NCI-H1048 (cell line): ENCODE results near the gene TMEM95.
"Not testable (repeated sequence)": the region's sequence is repeated elsewhere in the genome, so short reads cannot be mapped to it uniquely, and the experiment has no call there.

ENCODE experiments used
- DNase-seq: peaks from one replicate; lab custom pipeline; 2025; lab: John Stamatoyannopoulos, UW

TMEM95 gene

DNA sequence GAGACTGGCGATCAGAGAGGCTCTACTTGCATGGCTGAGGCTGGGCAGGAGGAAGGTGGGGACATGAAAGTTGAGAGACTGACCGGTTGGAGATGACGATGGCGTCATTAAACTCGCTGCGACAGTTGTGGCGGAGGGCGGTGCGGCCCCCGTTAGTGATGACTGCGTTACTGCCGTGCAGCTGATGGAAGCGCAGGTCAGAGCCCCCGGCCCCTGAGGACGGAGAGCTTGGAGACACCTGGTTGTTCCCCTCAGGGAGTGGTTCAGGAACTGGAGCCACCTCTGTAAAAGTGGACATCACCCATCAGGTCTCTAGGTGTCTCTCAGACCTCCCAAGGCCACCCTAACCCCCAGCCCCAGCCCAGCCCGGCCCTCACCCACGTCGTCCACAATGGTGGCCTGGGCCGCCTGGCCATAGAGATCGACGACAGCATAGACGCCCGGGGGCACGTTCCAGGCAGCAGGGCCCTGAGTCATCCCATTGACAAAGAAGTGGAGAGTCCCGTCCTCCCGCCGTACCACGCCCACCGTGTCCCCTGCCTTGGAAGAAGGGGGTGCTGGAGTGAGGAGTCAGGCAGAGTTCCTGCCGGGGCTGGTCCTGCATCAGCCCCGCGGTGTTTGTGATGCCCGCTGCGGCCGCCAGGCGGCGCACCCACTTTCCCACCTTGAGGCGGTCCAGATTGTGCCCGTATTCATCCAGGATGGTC is 31.1 kb upstream of the TMEM95 start:
- DNase-seq: no peak

DNA sequence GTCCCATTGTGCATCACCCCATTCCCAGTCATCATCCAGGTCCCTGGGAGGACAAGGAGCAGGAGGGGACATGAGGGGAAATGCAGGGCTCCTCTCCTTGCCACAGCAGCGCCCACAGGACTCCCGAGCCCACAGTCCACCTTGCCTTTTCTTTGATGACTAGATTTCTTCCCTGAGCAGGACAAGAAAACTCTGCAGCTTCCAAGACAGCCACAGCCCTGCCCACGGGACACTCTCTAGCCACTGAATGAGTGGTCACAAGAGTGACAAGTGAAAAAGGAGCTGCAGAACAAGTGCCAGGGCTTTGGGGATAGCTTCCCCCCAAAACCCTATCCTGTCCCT is 30.5 kb upstream of the TMEM95 start:
- DNase-seq: no peak

- no peak for DNase-seq
Observed at GRCh38 chr17:7325031-7325528, 29.9 kb upstream of the TMEM95 start.

GRCh38 chr17:7326186-7326585 is 28.8 kb upstream of the TMEM95 start:
- DNase-seq: no peak

DNA sequence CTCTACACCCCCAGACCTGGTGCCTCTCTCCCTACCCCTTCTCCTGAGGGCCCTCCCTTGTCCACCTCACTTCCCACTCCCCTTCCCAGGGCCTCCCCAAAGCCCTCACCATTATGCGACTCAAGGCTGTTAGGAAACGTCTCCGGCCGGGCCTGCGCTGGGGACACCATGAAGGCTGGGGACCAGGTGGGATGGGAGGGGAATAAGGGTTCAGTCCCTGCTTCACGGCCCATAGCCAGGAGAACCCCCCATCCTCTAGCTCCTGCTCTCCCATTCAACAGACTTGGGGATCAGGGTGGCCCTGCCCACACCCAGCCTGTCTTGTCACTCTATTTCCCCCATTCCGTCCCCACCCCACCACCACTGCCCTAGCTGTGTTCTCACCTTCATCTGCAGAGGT is 27.9 kb upstream of the TMEM95 start:
- DNase-seq: no peak

- DNase-seq: no peak
Observed at GRCh38 chr17:7327501-7327900, 27.5 kb upstream of the TMEM95 start.

GRCh38 chr17:7328009-7328408 is 26.9 kb upstream of the TMEM95 start:
- DNase-seq: no peak

- DNase-seq: no peak
Observed at GRCh38 chr17:7328840-7329373, 26.0 kb upstream of the TMEM95 start, which contains the start of gene NEURL4. Gene NEURL4 (minus strand): TSS chr17:7329335. CDS start chr17:7329312, 23 bp downstream.

GRCh38 chr17:7329374-7329996 is 25.5 kb upstream of the TMEM95 start:
- DNase-seq: peak; percentile 100

DNA sequence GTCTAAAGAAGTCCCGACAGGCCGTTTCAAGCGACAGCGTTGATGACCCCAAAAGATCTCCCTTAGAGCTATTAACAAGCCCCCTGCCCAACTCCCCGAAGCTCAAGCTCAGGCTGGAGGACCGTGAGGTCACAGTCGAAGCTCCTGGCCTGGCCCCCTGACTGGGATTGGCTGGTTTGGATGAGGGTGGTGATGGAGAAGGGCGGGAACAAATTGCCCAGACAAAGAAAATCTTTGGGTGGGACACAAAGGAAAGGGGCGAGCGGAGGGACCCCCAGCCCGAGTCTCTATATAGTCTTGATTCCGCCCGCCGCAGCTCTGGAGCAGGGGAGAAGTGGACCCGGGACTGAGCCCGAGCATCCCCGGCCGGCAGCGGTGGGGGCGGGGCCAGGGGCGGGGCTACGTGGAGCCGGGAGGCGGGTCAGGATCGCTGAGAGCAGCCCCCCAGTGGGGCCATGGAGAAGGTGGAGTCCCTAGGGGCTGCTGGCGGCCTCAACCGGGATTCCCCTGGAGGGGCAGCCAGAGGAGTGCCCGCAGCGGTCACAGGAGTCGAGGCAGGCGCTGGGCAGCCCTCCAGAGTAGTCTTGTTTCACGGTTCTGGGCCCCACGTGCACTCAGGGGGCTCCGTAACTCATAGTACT is 24.8 kb upstream of the TMEM95 start:
- DNase-seq: peak; percentile 18

DNA sequence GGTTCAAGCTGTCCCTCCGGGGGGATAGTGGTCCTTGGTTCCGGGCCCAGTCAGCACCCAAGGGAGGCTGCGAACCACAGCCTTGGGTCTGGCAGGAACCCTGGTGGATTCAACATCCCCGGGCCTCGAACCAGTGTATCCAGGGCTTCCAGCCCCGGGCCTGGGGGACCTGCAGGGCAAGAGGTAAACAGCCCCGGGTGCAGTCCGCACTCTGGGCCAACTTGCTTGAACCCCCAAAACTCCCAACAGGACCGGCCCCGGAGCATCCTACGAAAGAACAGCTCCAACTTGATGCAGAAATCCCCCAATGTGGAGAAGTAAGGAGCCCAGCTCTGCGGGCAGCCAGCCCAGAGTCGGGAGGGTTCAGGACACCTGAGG is 24.3 kb upstream of the TMEM95 start:
- no peak for DNase-seq

DNA sequence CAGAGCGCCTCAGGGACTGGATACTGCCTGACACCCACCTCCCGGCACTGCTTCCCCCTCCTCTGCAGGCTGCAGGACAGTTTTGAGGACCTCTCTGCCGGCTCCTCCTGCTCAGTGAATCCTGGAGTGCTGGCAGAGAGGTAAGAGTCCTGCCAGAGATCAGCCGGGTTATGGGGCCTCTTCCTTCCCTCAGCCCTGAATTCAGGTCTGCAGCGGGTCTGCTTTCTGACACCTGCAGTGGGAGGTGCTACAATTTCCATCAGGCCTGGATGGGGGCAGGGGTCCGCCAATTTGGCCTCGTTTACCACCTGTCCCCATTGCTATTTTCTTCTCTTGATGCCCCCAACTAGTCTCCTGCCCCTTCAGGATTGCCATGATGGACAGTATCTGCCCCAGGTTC is 22.8 kb upstream of the TMEM95 start:
- DNase-seq: no peak

GRCh38 chr17:7332600-7333069 is 22.3 kb upstream of the TMEM95 start:
- not testable (repeated sequence) for DNase-seq

DNA sequence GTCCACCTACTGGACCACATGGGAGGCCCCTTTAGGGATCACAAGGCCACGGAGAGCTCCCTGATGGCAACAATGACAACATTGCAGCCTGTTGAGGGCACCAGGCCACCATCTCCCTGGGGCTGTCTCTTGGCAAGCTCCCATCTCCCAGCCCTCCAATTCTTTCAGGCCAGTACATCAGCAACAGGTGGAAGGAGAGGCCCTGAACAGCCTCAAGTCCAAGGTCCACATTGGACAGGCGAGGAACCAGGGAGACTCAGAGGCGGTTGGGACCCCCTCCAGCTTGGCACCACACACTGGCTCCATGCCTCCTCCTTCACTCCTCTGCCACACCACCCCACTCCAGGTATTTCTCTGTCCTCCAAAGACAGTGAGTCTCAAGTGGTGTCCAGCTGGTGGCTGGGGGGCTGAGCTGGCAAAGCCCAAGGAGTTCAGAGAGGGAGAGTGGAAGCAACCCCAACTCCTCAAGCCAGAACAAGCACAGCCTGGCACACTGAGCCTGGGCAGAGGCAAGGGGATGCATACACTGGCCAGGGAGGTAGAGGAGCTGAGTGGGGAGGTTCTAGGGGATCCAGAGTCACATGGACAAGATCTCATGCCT is 19.9 kb upstream of the TMEM95 start:
- no peak for DNase-seq

- DNase-seq: not testable (repeated sequence)
Observed at GRCh38 chr17:7335765-7336164, 19.2 kb upstream of the TMEM95 start.

GRCh38 chr17:7336240-7337175 is 18.4 kb upstream of the TMEM95 start, which contains the start of gene ACAP1:
Gene ACAP1 (plus strand): TSS chr17:7336529. CDS start chr17:7336735, 206 bp downstream.
- DNase-seq: no peak

DNA sequence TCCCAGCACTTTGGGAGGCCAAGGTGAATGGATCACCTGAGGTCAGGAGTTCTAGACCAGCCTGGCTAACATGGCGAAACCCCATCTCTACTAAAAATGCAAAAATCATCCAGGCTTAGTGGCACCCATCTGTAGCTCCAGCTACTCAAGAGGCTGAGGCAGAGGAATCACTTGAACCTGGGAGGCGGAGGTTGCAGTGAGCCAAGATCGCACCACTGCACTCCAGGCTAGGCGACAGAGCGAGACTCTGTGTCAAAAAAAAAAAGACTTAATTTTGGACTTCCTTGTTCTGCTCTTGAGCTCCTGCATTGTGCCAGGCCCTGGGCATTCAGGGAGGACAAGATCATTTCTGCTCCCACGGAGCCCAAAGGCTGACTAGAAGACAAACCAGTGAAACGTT is 17.4 kb upstream of the TMEM95 start:
- DNase-seq: not testable (repeated sequence)

DNA sequence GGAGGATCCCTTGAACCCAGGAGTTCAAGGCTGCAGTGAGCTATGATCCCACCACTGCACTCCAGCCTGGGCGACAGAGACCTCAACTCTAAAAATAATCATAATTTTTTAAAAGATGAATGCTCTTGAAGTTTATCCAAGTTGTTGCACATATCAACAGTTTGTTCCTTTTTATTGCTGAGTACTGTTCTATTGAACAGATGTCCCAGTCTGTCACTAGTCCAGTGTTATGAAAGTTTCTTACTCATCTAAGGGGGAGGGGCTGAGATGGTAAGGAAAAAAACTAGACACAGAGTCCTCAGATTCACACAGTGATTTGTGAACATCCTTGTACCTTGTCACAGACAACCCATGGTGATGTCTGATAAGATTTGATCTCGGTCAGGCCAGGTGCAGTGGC is 14.8 kb upstream of the TMEM95 start:
- DNase-seq: no peak

- no peak for DNase-seq
Observed at GRCh38 chr17:7341842-7342241, 13.1 kb upstream of the TMEM95 start.

DNA sequence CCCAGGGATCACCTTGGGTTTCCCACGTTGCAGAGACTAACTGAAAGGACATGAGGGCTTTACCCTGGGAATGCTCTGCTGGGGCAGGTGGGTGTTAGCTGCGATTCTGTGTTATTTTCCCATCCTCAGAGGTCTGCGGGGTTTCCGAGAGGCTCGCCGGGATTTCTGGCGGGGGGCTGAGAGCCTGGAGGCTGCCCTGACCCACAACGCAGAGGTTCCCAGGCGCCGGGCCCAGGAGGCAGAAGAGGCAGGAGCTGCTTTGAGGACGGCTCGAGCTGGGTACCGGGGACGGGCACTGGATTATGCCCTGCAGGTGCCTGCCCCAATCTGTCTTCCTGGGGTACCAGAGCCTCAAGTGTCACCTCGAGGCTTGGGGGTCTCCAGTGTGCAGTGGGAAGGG is 11.7 kb upstream of the TMEM95 start:
- no peak for DNase-seq
